ENCODE results near the gene GALNT8.

Gene GALNT8

DNA sequence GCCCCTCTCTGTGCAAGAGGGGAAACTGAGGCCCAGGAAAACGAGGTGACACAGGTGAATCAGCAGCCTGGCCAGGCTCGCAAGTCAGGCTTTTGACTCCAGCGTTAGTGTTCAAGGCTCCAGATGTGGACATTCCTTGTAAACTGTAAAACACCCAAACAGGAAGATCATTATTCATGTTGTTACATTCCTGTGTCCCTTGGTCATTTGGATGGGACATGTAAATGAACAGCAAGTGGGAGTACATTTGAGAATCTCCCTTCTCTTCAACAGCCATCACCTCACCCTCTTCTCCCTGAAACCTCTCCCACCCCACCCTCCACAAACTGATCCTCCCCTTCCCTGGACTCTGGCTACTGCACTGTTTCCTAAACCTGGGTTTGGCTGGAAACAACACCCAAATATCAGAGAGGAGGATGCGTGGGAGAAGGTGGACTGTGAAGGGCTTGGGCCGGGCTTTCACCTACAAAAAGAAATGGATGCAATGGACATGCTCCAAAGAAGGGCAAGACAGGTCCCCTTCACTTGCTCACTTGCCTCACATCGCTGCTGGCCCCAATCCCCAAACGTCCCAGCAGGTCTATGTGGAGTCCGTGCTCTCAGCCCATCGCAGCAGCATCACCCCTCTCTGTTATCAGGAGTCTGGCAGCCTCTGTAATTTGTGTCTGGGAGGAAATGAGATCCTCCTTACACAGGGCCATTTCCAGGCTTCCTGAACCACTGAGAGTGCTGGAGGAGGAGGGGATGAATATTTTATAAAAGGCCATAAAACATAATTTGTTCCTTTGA is 76.7 kb downstream of the GALNT8 start:
- Mint-ChIP-seq H3K9me3 (no peaks in the 10 kb centered on the region), H3K4me1 (no peaks in the 10 kb centered on the region), H3K27me3 (peaks cover 54% of the 10 kb centered on the region), H3K4me3 (no peak overlapping the region), H3K27ac (no peak overlapping the region), H3K36me3 (no peaks in the 10 kb centered on the region)
- CTCF ChIA-PET = no interaction called here
- DNase-seq = no peak

DNA sequence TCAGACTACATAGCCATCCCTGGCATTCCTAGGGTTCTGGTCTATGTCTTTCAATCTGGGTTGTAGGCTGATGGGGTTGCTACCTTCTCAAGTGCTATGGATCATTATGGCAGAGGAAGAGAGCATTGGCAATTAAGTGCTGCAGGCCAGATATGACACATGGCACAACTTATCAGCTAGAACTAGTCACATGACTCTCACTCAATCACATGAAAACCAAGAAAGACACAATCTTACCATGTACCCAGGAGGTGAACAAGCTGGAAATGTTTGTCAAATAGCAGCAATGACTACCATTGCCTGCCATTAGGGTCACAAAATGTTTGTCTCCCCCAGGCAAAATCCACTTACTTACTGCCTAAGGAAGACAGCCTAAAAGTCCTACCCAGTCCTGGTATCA is 80.4 kb downstream of the GALNT8 start:
- Mint-ChIP-seq H3K4me3 (no peak overlapping the region), H3K36me3 (no peaks in the 10 kb centered on the region), H3K4me1 (no peaks in the 10 kb centered on the region), H3K27me3 (peaks cover 49% of the 10 kb centered on the region), H3K27ac (no peak overlapping the region), H3K9me3 (no peaks in the 10 kb centered on the region)
- CTCF ChIA-PET = no interaction called here
- DNase-seq = no peak

DNA sequence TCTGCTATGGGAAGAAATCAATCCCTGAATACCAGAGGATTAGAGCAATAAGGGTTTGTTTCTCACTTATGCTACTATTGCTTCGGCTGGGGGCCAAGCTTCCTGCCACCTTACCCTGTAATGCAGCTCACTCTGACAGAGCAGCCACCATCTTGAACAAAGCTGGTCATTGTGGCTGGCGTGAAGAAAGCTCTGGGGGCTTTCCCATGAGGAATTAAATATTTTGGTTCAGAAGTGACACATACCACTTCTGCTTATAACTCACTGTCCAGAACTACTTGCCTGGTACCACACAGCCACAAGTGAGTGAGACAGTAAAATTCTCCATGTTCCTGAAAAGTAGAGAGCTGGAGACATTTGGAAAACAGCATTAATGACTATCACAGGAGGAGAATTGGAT is 82.6 kb downstream of the GALNT8 start:
- no peak for DNase-seq
- Mint-ChIP-seq H3K36me3 (no peaks in the 10 kb centered on the region), H3K4me3 (no peak overlapping the region), H3K9me3 (no peaks in the 10 kb centered on the region), H3K27me3 (peaks cover 44% of the 10 kb centered on the region), H3K4me1 (peaks cover 15% of the 10 kb centered on the region), H3K27ac (no peak overlapping the region)
- CTCF ChIA-PET = interaction anchor here (0.6 kb wide), 1 partner anchor 54 kb away, joined by 4 read pairs; no protein-coding TSS in a partner anchor

DNA sequence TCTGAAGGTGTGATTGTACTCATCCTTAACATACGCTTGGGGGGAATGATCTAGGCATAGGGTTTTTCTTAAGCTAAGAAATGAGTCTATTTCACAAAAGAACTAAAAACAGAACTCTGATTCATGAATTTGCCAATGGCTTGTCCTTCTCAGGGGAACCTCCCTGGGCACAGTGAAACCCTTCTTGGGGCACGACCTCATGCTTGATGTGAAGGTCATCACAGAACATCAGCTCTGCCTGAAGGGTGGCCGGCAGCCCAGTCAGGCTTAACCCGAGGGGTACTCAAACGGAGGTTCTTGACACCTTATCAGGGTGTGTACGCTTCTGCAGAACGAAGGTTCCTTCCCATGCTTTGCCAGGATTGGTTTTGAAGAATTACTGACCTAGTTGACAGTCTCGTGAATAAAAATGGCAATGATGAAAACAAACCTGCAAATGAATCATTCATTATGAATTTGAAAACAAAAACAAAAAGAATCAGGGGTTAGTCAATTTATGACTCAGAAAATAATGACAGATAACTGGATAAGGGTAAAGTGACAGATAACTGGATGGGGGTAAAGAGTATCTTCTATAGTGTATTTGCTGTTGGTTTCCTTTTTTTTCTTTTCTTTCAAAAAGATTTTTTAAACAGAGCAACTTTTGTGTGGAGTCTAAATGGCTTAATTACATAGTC is 86.4 kb downstream of the GALNT8 start:
- H3K9me3 Mint-ChIP-seq = no peaks in the 10 kb centered on the region
- H3K27me3 Mint-ChIP-seq = peaks cover 58% of the 10 kb centered on the region
- peaks cover 9% of the 10 kb centered on the region for H3K36me3 Mint-ChIP-seq
- CTCF ChIA-PET = interaction anchor here (1.3 to 2.5 kb wide), 3 partner anchors 9 to 49 kb away, joined by 3 to 13 read pairs (median 3); no protein-coding TSS in a partner anchor
- peaks cover 41% of the 10 kb centered on the region for H3K4me1 Mint-ChIP-seq
- no peak overlapping the region for H3K4me3 Mint-ChIP-seq
- no peak for DNase-seq
- no peak overlapping the region for H3K27ac Mint-ChIP-seq

GRCh38 chr12:4807116-4807783 is 87.0 kb downstream of the GALNT8 start:
- no peaks in the 10 kb centered on the region for H3K9me3 Mint-ChIP-seq
- peak overlapping the region; percentile 15 for H3K27ac Mint-ChIP-seq
- peaks cover 42% of the 10 kb centered on the region for H3K4me1 Mint-ChIP-seq
- H3K4me3 Mint-ChIP-seq = no peak overlapping the region
- H3K27me3 Mint-ChIP-seq = peaks cover 62% of the 10 kb centered on the region
- DNase-seq = no peak
- CTCF ChIA-PET = interaction anchor here (1.3 to 2.5 kb wide), 3 partner anchors 9 to 48 kb away, joined by 3 to 13 read pairs (median 3); no protein-coding TSS in a partner anchor
- H3K36me3 Mint-ChIP-seq = peaks cover 11% of the 10 kb centered on the region

GRCh38 chr12:4807813-4808212 is 87.6 kb downstream of the GALNT8 start:
- DNase-seq = no peak
- no peak overlapping the region for H3K4me3 Mint-ChIP-seq
- CTCF ChIA-PET = interaction anchor here (2.5 kb wide), 1 partner anchor 48 kb away, joined by 13 read pairs; no protein-coding TSS in a partner anchor
- peaks cover 63% of the 10 kb centered on the region for H3K27me3 Mint-ChIP-seq
- H3K27ac Mint-ChIP-seq = no peak overlapping the region
- H3K36me3 Mint-ChIP-seq = peaks cover 11% of the 10 kb centered on the region
- no peaks in the 10 kb centered on the region for H3K9me3 Mint-ChIP-seq
- peaks cover 44% of the 10 kb centered on the region for H3K4me1 Mint-ChIP-seq

GRCh38 chr12:4809013-4809448 is 88.8 kb downstream of the GALNT8 start:
- peaks cover 49% of the 10 kb centered on the region for H3K4me1 Mint-ChIP-seq
- H3K27ac Mint-ChIP-seq = no peak overlapping the region
- CTCF ChIA-PET = interaction anchor here (1.2 kb wide), 1 partner anchor 46 kb away, joined by 3 read pairs; no protein-coding TSS in a partner anchor
- H3K27me3 Mint-ChIP-seq = peaks cover 68% of the 10 kb centered on the region
- H3K4me3 Mint-ChIP-seq = peak overlapping the region; percentile 27
- no peaks in the 10 kb centered on the region for H3K9me3 Mint-ChIP-seq
- no peak for DNase-seq
- peaks cover 11% of the 10 kb centered on the region for H3K36me3 Mint-ChIP-seq

DNA sequence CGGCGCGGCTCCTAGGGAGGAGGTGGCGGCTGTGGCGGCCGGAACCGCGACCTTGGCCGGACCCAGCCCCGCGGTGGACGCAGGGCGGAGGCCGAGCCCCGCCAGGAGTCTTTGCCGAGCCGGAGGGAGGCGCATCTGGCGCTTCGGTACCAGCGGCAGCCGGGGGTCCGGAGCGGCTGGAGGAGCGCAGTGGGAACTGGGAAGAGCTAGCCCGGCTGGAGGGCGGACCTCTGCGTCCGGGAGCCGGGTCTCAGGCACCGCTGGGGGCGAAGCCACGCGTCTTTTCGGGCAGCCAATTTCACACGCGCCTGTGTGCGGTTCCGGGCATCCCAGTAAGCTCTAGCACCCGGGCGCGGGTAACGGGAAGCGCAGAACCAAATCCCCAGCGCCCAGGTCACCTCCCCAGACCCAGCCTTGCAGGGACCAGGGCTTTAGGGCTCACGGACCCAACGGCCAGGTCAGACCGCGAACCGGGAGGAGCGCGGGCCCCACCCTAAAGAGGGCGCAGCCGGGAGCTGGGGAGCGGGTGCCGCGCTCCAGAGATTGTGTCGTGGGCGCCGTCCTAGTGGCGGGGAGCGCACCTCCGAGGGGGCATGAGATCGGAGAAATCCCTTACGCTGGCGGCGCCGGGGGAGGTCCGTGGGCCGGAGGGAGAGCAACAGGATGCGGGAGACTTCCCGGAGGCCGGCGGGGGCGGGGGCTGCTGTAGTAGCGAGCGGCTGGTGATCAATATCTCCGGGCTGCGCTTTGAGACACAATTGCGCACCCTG is 89.4 kb downstream of the GALNT8 start:
- peaks cover 70% of the 10 kb centered on the region for H3K27me3 Mint-ChIP-seq
- DNase-seq = peak; percentile 29
- H3K27ac Mint-ChIP-seq = no peak overlapping the region
- peaks cover 49% of the 10 kb centered on the region for H3K4me1 Mint-ChIP-seq
- H3K9me3 Mint-ChIP-seq = no peaks in the 10 kb centered on the region
- H3K36me3 Mint-ChIP-seq = peaks cover 11% of the 10 kb centered on the region
- CTCF ChIA-PET = interaction anchor here (1.2 kb wide), 1 partner anchor 46 kb away, joined by 3 read pairs; no protein-coding TSS in a partner anchor
- H3K4me3 Mint-ChIP-seq = peak overlapping the region; percentile 53

DNA sequence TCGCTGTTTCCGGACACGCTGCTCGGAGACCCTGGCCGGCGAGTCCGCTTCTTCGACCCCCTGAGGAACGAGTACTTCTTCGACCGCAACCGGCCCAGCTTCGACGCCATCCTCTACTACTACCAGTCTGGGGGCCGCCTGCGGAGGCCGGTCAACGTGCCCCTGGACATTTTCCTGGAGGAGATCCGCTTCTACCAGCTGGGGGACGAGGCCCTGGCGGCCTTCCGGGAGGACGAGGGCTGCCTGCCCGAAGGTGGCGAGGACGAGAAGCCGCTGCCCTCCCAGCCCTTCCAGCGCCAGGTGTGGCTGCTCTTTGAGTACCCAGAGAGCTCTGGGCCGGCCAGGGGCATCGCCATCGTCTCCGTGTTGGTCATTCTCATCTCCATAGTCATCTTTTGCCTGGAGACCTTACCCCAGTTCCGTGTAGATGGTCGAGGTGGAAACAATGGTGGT is 90.0 kb downstream of the GALNT8 start:
- peaks cover 73% of the 10 kb centered on the region for H3K27me3 Mint-ChIP-seq
- CTCF ChIA-PET = interaction anchor here (1.2 kb wide), 1 partner anchor 45 kb away, joined by 3 read pairs; no protein-coding TSS in a partner anchor
- peak overlapping the region; percentile 53 for H3K4me3 Mint-ChIP-seq

DNA sequence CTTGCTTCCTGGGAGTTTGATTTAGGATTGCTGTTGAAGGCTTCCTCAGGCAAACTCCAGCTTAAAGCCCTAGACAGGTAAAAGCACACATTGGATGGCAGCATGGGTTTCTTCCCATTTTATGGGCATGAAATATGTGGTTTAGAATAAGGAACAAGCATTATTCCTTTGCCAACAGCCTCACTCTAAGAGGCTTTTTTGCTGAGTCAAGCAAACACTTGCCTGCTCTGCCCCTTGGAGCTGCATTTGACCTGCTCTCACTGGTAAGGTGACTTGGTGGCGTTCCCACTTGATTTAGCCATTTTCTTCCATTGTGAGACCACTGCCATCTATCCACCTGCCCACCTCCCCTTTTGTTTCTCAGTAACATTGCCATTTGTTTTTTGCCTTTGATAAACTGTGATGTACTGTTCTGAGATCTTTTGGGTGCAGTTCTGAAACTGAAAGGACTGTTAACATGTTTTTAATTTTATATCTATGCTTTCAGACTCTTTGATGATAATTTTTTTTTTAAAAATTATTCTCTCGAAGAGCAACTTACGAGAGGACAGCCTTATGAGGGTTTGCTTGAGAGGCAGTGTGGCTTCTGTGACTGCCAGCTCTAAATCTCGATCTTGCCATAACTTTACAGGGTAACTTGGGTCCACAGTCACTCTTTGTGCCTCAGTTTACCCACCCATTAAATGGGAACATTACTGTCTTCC is 92.6 kb downstream of the GALNT8 start:
- H3K27me3 Mint-ChIP-seq = peaks cover 82% of the 10 kb centered on the region
- no peaks in the 10 kb centered on the region for H3K9me3 Mint-ChIP-seq
- no peak for DNase-seq
- CTCF ChIA-PET = no interaction called here
- no peak overlapping the region for H3K27ac Mint-ChIP-seq
- no peak overlapping the region for H3K4me3 Mint-ChIP-seq
- H3K36me3 Mint-ChIP-seq = peaks cover 11% of the 10 kb centered on the region
- H3K4me1 Mint-ChIP-seq = peaks cover 41% of the 10 kb centered on the region

More for the DNA sequence above, 90.0 kb downstream of the GALNT8 start:
- Mint-ChIP-seq H3K36me3 (peaks cover 11% of the 10 kb centered on the region), H3K9me3 (no peaks in the 10 kb centered on the region), H3K4me1 (peaks cover 49% of the 10 kb centered on the region), H3K27ac (no peak overlapping the region)
- DNase-seq = no peak

- Mint-ChIP-seq H3K36me3 (peaks cover 11% of the 10 kb centered on the region), H3K4me3 (no peak overlapping the region), H3K4me1 (peaks cover 40% of the 10 kb centered on the region), H3K27ac (no peak overlapping the region), H3K9me3 (no peaks in the 10 kb centered on the region), H3K27me3 (peaks cover 76% of the 10 kb centered on the region)
- CTCF ChIA-PET = interaction anchor here (0.9 to 1.4 kb wide), 2 partner anchors 34 to 36 kb away, joined by 3 read pairs; no protein-coding TSS in a partner anchor
- no peak for DNase-seq
These were observed 93.5 kb downstream of the GALNT8 start for GRCh38 chr12:4813741-4814140.

DNA sequence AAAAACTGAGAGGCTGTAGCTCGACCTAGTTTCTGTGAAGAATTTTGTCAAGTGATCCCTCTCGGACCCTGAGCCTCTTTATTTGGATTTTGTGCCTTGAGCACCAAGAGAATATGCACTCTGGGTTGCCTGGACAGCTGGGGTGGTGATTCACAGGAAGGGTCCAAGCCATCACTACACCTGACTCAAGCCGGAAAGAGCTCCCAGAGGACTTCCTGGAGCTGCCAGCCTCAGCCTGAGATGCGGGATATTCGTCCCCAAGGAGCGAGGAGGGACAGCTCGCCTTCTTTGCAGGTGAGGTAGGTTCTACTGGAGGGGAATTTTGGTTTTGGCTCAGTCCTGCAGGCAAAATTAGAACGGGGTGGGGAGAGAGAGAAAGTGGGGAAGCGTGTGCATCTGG is 94.3 kb downstream of the GALNT8 start:
- DNase-seq = no peak
- no peak overlapping the region for H3K4me3 Mint-ChIP-seq
- CTCF ChIA-PET = interaction anchor here (0.9 to 1.4 kb wide), 2 partner anchors 33 to 35 kb away, joined by 3 read pairs; no protein-coding TSS in a partner anchor
- peaks cover 9% of the 10 kb centered on the region for H3K36me3 Mint-ChIP-seq
- peaks cover 73% of the 10 kb centered on the region for H3K27me3 Mint-ChIP-seq
- no peaks in the 10 kb centered on the region for H3K9me3 Mint-ChIP-seq
- H3K4me1 Mint-ChIP-seq = peaks cover 37% of the 10 kb centered on the region
- H3K27ac Mint-ChIP-seq = no peak overlapping the region
